ENCODE results near the gene UPF2.
"Not testable (repeated sequence)": the region's sequence is repeated elsewhere in the genome, so short reads cannot be mapped to it uniquely, and the experiment has no call there.

- TF ChIP-seq CTCF (optimal IDR thresholded peaks at IDR 0.05 in 1 of 3, IDR thresholded peaks at IDR 0.05 in 1 of 3, conservative IDR thresholded peaks at IDR 0.05 in 1 of 3; ENCODE audit: extremely low read depth in 1 of 3, insufficient read depth in 2 of 3, low read length in 3 of 3); EZH2 (IDR thresholded peaks at IDR 0.05; ENCODE audit: low read length): not testable (repeated sequence)
Measured at GRCh38 chr10:12013391-12013790, 29.2 kb downstream of the UPF2 start.
